Measurements from ENCODE around the gene PPM1H.
"Not testable (repeated sequence)": the region's sequence is repeated elsewhere in the genome, so short reads cannot be mapped to it uniquely, and the experiment has no call there.

The PPM1H gene

DNA sequence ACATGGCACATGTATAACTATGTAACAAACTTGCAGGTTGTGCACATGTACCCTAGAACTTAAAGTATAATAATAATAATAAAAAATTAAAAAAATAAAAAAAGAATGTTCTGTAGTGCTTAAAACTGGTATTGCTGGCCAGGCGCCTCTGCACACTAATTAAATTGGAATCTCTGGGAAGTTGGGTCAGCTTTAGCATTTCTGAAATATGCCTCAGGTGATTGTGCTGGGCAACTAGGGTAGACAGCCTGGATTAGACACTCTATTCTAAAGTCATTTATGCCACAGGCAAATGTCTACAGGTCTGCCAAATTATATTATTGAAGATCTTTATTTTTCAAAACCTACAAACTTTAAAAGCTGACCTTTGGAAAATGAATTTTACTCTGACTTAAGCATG lies 55.3 kb downstream of the PPM1H start:
- no peak overlapping the region for H3K4me3 ChIP-seq (ENCODE audit: low read depth, low read length)
- TF ChIP-seq, protein P1, sequence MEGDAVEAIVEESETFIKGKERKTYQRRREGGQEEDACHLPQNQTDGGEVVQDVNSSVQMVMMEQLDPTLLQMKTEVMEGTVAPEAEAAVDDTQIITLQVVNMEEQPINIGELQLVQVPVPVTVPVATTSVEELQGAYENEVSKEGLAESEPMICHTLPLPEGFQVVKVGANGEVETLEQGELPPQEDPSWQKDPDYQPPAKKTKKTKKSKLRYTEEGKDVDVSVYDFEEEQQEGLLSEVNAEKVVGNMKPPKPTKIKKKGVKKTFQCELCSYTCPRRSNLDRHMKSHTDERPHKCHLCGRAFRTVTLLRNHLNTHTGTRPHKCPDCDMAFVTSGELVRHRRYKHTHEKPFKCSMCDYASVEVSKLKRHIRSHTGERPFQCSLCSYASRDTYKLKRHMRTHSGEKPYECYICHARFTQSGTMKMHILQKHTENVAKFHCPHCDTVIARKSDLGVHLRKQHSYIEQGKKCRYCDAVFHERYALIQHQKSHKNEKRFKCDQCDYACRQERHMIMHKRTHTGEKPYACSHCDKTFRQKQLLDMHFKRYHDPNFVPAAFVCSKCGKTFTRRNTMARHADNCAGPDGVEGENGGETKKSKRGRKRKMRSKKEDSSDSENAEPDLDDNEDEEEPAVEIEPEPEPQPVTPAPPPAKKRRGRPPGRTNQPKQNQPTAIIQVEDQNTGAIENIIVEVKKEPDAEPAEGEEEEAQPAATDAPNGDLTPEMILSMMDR (IDR thresholded peaks at IDR 0.05; ENCODE audit: low read depth, low read length) = no peak

DNA sequence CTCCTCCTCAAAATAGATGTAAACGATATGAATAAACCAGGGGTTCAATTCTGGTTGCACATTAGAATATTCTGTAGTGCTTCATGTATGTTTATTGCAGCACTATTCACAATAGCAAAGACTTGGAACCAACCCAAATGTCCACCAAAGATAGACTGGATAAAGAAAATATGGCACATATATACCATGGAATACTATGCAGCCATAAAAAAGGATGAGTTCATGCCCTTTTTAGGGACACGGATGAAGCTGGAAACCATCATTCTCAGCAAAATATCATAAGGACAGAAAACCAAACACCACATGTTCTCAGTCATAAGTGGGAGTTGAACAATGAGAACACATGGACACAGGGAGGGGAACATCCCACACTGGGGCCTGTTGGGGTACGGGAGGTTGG lies 55.7 kb downstream of the PPM1H start:
- not testable (repeated sequence) for H3K4me3 ChIP-seq (ENCODE audit: low read depth, low read length)

DNA sequence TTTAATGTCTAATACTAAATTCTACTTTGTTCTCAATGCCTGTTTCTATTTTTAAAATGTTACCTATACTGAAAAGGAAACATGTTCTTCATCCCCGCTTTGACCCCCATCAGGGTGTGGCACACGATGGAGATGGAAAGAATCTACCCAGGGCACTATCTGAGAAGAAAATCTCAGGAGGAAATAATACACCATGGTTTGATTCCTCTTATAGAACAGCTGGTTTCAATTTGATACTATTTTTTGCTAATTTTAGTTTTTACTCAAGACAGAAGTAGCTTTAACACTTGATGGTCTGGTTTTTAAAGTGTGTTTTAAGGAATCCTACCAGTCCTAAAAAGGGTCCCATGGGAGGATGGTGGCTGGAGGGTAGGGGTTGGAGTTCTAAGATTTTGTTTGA lies 56.7 kb downstream of the PPM1H start:
- H3K4me3 ChIP-seq (ENCODE audit: low read depth, low read length) = no peak overlapping the region
- TF ChIP-seq, protein P1 (IDR thresholded peaks at IDR 0.05; ENCODE audit: low read depth, low read length) = no peak

DNA sequence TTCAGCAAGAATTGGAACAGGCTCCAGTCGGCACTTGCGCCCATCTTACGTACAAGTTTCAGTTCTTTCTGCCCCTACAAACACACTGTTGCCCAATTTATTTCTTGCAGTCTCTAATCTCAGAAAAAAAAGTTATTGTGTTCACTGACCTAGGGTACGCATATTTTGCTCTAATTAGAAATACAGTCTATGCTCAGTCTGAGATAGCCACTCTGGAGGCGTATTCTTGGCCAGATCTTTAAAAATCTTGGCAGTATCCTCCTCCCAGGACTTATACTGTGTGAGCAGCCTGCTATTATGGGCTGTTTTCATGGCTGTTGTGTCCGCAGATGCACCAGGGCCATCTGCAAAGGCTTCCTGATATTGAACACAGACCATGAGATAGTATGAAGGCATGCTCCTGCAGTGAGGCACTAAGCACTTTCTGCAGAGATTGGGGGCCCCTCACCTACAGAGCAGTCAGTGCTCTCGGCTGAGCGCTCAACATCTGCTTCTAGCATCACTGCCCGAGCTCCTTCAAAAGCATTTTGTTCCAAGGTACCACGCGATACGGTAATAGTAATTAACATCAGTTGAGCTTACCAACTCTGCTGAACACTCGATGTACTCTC lies 57.9 kb downstream of the PPM1H start:
- H3K4me3 ChIP-seq (ENCODE audit: low read depth, low read length) = no peak overlapping the region
- TF ChIP-seq, protein P1 (IDR thresholded peaks at IDR 0.05; ENCODE audit: low read depth, low read length) = no peak

DNA sequence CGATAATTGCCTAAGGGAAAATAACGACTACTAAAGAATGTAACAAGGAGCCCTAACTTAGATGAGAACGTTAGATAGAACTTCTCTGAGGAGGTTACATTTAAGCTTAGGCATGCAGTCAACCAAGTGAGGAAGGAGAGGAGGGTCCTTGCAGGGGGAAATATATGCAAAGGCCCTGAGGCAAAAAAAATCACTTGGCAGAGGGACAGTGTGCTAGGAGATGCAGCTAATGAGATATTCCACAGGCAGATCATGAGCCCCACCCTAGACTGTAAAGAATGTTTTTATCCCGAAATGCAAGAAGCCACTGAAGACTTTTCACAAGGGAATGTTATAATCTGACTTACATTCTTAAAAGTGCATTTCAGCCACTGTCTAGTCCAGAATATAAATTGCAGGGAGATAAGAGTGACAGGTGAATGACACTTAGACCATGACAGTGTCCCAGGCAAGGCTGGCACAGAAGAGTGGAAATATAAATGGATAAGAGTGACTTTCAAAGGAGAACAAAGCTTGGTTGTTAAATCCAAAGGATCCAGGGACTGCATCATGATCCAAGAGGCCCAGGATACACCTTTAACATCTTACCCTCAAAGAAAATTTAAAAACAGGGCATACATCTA lies 61.0 kb downstream of the PPM1H start:
- no peak overlapping the region for H3K4me3 ChIP-seq (ENCODE audit: low read depth, low read length)
- TF ChIP-seq, protein P1 (IDR thresholded peaks at IDR 0.05; ENCODE audit: low read depth, low read length) = no peak

DNA sequence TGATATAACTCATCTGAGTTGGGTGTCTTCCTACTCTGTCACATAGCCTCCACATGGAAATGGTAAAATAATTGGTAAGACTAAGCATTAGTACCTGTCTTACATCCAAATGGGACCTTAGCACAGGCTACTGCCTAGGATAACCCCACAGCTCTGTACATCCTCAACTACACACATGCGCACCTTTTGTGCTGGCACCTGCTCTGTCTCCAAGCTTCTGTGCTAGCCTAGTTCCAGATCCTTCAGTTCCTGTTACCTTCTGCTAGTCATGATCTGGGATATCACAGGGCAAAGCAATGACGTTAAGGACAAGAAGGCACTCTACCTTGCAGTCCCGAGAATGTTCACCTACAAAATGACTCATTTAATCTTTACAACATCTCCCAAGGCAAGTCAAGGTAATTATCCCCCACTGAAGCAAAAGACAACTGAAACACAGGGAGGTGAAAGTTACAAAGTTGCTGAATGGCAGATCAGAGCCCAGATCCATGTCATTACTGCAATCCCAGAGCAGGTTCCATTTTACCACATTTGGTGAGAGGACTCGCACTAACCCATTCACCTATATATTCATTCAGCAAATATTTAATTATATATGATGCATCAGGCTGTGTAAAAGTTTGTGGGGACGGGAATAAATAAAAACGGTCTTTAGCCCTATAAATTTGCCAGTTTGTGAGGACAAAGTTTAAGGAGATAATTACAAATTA lies 61.7 kb downstream of the PPM1H start:
- TF ChIP-seq, protein P1 (IDR thresholded peaks at IDR 0.05; ENCODE audit: low read depth, low read length) = no peak
- no peak overlapping the region for H3K4me3 ChIP-seq (ENCODE audit: low read depth, low read length)

DNA sequence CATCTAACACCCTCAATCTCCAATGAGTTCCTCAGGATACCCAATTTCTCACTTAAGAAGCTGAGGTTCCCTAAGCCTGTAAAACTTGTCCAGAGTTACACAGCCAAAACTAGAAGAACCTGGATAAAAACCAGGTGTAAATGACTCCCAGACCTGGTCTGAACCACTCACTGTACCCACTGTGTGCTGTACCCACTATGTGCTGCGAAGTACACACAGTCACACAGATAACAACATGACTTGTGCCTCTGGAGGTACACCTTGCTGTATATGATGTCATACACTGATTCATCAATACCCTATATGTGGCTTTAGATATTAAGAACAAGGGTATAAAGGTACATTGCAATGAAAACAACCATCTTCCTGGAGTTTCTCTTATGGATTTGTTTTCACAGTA lies 66.1 kb downstream of the PPM1H start:
- H3K4me3 ChIP-seq (ENCODE audit: low read depth, low read length) = no peak overlapping the region
- TF ChIP-seq, protein P1 (IDR thresholded peaks at IDR 0.05; ENCODE audit: low read depth, low read length) = no peak
